ENCODE measurements around the gene SP1. TPM values are rescaled to one million over a fixed set of nuclear protein-coding genes. Genes with fewer than 3 reads are reported as not detected.
"Not testable (repeated sequence)": the region's sequence is repeated elsewhere in the genome, so short reads cannot be mapped to it uniquely, and the experiment has no call there.

The SP1 gene
- total RNA-seq, 1 donor from 2014 or later, result 57.3 TPM

- DNase-seq (ENCODE audit: low read depth), result no peak
- H3K27me3 ChIP-seq (ENCODE audit: control insufficient read depth, insufficient read depth, low read length), result no peaks in the 10 kb centered on the region
- no peaks in the 10 kb centered on the region for H3K36me3 ChIP-seq (ENCODE audit: control insufficient read depth, insufficient read depth, low read length)
- no peak overlapping the region for H3K4me3 ChIP-seq (ENCODE audit: low read depth, low read length)
- TF ChIP-seq CTCF (IDR thresholded peaks at IDR 0.05; ENCODE audit: insufficient read depth, low read length, poor library complexity, severe bottlenecking), result no peak
Measured at GRCh38 chr12:53428741-53429140, 48.8 kb downstream of the SP1 start.

DNA sequence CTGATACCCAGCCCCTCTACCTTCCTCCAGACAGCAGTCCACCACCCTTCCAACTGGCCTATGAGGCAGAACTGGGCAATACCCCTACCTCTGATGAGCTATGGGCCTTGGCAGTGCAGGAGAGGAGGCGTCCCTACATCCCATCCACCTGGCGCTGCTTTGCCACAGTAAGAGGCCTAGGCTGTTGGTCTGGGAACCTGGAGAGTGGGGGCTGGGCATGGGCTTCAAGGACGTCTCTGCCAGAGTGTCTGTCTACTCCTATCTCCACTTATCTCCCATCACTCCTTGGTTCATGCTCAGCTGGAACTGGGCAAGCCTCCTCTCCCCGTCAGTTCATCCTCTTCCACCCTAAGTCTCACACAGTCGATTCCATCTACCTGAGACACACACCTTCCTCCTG lies 50.1 kb downstream of the SP1 start:
- H3K4me3 ChIP-seq (ENCODE audit: low read depth, low read length), result no peak overlapping the region
- H3K36me3 ChIP-seq (ENCODE audit: control insufficient read depth, insufficient read depth, low read length), result no peaks in the 10 kb centered on the region
- DNase-seq (ENCODE audit: low read depth), result no peak

DNA sequence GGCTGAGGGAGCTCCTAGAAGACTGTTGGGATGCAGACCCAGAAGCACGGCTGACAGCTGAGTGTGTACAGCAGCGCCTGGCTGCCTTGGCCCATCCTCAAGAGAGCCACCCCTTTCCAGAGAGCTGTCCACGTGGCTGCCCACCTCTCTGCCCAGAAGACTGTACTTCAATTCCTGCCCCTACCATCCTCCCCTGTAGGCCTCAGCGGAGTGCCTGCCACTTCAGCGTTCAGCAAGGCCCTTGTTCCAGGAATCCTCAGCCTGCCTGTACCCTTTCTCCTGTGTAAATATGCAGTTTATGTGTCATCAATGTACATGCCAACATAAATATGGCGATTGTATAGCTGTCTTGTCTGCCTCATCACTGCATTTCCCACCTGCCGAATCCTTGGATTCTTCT lies 51.2 kb downstream of the SP1 start:
- H3K27me3 ChIP-seq (ENCODE audit: control insufficient read depth, insufficient read depth, low read length), result no peaks in the 10 kb centered on the region
- no peak overlapping the region for H3K4me3 ChIP-seq (ENCODE audit: low read depth, low read length)
- TF ChIP-seq CTCF (IDR thresholded peaks at IDR 0.05; ENCODE audit: insufficient read depth, low read length, poor library complexity, severe bottlenecking), result no peak
- no peaks in the 10 kb centered on the region for H3K36me3 ChIP-seq (ENCODE audit: control insufficient read depth, insufficient read depth, low read length)
- no peak for DNase-seq (ENCODE audit: low read depth)

More for the DNA sequence above, 50.1 kb downstream of the SP1 start:
- H3K27me3 ChIP-seq (ENCODE audit: control insufficient read depth, insufficient read depth, low read length), result no peaks in the 10 kb centered on the region
- no peak for TF ChIP-seq CTCF (IDR thresholded peaks at IDR 0.05; ENCODE audit: insufficient read depth, low read length, poor library complexity, severe bottlenecking)

DNA sequence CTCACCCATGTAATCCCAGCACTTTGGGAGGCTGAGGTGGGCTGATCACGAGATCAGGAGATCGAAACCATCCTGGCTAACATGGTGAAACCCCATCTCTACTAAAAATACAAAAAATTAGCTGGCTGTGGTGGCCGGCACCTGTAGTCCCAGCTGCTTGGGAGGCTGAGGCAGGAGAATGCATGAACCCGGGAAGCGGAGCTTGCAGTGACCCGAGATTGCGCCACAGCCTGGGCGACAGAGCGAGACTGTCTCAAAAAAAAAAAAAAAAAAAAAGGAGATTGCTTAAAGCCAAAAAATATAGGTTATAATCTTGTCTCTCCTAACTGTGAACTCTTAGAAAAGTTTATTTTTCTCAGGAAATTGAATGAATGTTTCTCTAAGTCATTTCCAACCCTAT lies 55.4 kb downstream of the SP1 start:
- not testable (repeated sequence) for H3K36me3 ChIP-seq (ENCODE audit: control insufficient read depth, insufficient read depth, low read length); DNase-seq (ENCODE audit: low read depth); H3K27me3 ChIP-seq (ENCODE audit: control insufficient read depth, insufficient read depth, low read length); H3K4me3 ChIP-seq (ENCODE audit: low read depth, low read length)

DNA sequence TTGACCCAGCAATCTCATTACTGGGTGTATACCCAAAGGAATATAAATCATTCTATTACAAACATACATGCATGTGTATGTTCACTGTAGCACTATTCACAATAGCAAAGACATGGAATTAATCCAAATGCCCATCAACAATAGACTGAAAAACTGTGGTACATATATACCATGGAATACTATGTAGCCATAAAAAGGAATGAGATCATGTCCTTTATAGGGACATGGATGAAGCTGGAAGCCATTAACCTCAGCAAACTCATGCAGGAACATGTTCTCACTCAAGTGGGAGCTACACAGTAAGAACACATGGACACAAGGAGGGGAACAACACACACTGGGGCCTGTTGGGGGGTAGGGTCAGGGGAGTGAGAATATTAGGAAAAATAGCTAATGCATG lies 59.6 kb downstream of the SP1 start:
- H3K27me3 ChIP-seq (ENCODE audit: control insufficient read depth, insufficient read depth, low read length); DNase-seq (ENCODE audit: low read depth); H3K36me3 ChIP-seq (ENCODE audit: control insufficient read depth, insufficient read depth, low read length); H3K4me3 ChIP-seq (ENCODE audit: low read depth, low read length): not testable (repeated sequence)

- peak; percentile 99 for DNase-seq (ENCODE audit: low read depth)
- TF ChIP-seq CTCF (IDR thresholded peaks at IDR 0.05; ENCODE audit: insufficient read depth, low read length, poor library complexity, severe bottlenecking), result no peak
- no peaks in the 10 kb centered on the region for H3K27me3 ChIP-seq (ENCODE audit: control insufficient read depth, insufficient read depth, low read length)
- H3K4me3 ChIP-seq (ENCODE audit: low read depth, low read length), result peak within 1 kb of the TSS; percentile 60
- H3K36me3 ChIP-seq (ENCODE audit: control insufficient read depth, insufficient read depth, low read length), result no peaks in the 10 kb centered on the region
Measured at GRCh38 chr12:53441040-53441833, 61.3 kb downstream of the SP1 start, which contains the start of gene PRR13. Gene PRR13, plus strand, starts transcription at chr12:53441734. Its CDS starts 981 bp downstream, at chr12:53442715.

DNA sequence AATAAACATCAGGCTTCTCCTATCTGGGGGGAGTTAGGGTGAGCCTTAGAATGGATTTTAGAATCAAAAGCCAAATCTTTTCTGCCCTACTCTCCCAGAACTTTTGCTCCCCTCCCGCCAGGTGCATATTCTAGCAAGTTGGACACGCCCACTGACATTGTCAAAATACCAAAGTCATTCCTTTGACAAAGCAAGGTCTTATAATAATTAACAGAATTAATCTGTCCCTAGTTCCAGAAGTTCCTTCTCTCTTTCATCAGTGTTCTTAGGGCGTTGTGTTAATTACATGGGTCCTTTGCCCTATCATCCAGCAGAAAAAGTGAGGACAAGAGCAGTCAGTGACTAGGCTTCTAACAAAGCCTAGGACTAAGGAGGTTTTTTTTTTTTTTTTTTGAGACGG lies 64.0 kb downstream of the SP1 start:
- Histone ChIP-seq H3K27me3 (ENCODE audit: control insufficient read depth, insufficient read depth, low read length) (no peaks in the 10 kb centered on the region), H3K4me3 (ENCODE audit: low read depth, low read length) (no peak overlapping the region), H3K36me3 (ENCODE audit: control insufficient read depth, insufficient read depth, low read length) (no peaks in the 10 kb centered on the region)
- no peak for TF ChIP-seq CTCF (IDR thresholded peaks at IDR 0.05; ENCODE audit: insufficient read depth, low read length, poor library complexity, severe bottlenecking)
- no peak for DNase-seq (ENCODE audit: low read depth)

- H3K36me3 ChIP-seq (ENCODE audit: control insufficient read depth, insufficient read depth, low read length); H3K27me3 ChIP-seq (ENCODE audit: control insufficient read depth, insufficient read depth, low read length); H3K4me3 ChIP-seq (ENCODE audit: low read depth, low read length); DNase-seq (ENCODE audit: low read depth): not testable (repeated sequence)
Measured at GRCh38 chr12:53444593-53445325, 64.8 kb downstream of the SP1 start.
